ENCODE measurements around the gene NDST1. TPM values are rescaled to one million over a fixed set of nuclear protein-coding genes. Genes with fewer than 3 reads are reported as not detected.

Gene NDST1
- polyA plus RNA-seq, 2 of the 4 experiments (the other 2 are of a cell fraction) = 24.4 to 50.8 TPM

DNA sequence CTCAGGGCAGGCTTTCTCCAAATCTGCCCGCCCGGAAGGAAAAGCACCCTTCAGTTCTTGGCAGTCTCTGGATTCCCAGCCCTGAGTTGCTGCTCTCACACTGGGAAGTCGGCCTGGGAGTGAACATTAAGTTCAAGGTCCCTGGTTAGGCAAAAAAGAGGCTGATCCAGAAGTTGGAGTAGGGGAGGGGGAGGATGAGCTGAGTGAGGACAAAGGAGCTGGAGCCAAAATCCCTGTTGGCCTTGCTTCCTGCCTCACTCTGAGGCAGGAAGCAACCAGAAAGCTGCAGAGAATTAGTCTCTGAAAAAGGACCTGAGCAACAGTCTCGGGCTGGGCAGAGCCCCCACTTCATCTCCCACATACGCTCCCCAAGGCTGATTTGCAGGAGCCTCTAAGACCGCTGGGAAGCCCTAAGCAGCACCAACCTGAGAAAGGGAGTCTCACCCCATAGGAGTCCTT is 43.3 kb upstream of the NDST1 start:
- DNase-seq (ENCODE audit: low read depth in 1 of 2, low spot score in 1 of 2) = no peak
- POLR2A ChIA-PET = interaction anchor here (0.7 kb wide), 1 partner anchor 15 kb away, joined by 4 read pairs; no protein-coding TSS in a partner anchor
- WGBS (ENCODE audit: missing lambda C conversion rate) = 68% methylated on average over 6 of the region's 6 CpGs

DNA sequence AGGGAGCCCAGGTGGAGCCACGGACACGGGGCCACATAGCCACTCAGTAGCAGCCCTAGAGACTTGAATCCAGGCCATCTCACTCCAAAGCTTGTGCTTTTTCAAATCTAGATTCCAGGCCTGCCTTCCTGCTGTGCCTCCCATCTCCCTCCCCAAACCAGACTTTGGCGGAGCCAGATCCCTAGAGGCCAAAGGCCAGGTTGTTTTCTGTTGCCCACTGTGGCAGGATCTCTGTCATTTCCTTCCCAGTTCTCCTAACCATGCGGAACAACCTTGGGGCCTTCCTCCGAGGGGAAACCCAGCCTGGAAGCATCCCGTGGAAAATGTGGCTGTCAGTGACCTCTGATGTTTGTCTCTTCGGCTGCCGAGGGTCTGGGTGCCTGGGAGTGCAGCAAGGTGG is 42.0 kb upstream of the NDST1 start:
- peak overlapping the region in 1 of 2 experiments; percentile 79; a peak in 3 of 6 replicates for H3K27ac ChIP-seq

More for the DNA sequence above, 43.3 kb upstream of the NDST1 start:
- FAIRE-seq = no peak
- no peak for TF ChIP-seq RNF2 (IDR thresholded peaks at IDR 0.05; ENCODE audit: borderline replicate concordance, low read depth)
- Histone ChIP-seq H3K27ac (peak overlapping the region; percentile 3 to 79; a peak in 4 of 6 replicates), H3K4me3 (no peak overlapping the region), H3K4me1 (peaks cover 53% of the 10 kb centered on the region), H3K4me2 (no peak overlapping the region), H3K9me3 (no peaks in the 10 kb centered on the region)
- ATAC-seq = peak in 1 of 2 experiments; percentile 10; a peak in 2 of 6 replicates
- CTCF ChIA-PET = interaction anchor here (0.6 to 13.5 kb wide), 8 partner anchors 9 to 315 kb away, joined by 3 to 211 read pairs (median 6); no protein-coding TSS in a partner anchor

DNA sequence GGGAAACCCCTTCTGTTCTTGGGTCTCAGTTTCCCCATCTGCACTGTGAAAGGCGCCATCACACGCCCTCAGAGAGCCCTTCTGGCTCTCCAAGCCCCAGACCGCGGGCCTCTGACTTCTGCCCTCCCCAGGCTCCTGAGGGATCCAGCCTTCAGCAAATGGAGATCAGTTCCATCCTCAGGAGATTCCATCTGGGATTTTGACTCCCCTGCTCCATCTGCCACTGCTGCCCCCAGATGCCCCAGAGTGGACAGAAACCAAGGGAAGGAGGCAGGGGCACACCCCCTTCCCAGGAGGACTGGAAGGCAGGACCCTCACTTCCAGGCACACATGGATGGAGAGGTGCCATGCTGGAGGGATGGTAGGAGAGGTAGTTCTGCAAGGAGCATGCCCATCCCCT is 39.7 kb upstream of the NDST1 start:
- no peak overlapping the region for H3K4me2 ChIP-seq
- DNase-seq (ENCODE audit: low read depth in 1 of 2, low spot score in 1 of 2) (no peak), FAIRE-seq (no peak), ATAC-seq (no peak)
- WGBS (ENCODE audit: missing lambda C conversion rate) = 90% methylated on average over 4 of the region's 4 CpGs
- peak overlapping the region; percentile 12 to 96; a peak in 4 of 6 replicates for H3K27ac ChIP-seq
- no peaks in the 10 kb centered on the region for H3K9me3 ChIP-seq
- TF ChIP-seq, protein P1, sequence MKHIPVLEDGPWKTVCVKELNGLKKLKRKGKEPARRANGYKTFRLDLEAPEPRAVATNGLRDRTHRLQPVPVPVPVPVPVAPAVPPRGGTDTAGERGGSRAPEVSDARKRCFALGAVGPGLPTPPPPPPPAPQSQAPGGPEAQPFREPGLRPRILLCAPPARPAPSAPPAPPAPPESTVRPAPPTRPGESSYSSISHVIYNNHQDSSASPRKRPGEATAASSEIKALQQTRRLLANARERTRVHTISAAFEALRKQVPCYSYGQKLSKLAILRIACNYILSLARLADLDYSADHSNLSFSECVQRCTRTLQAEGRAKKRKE (CRISPR knock-in tag; IDR thresholded peaks at IDR 0.05; ENCODE audit: low read depth) = no peak
- no peak for TF ChIP-seq BHLHE40 (IDR thresholded peaks at IDR 0.05; ENCODE audit: low read depth, low read length)
- no peak for TF ChIP-seq JUN (IDR thresholded peaks at IDR 0.05)
- no peak for TF ChIP-seq MAFK (IDR thresholded peaks at IDR 0.05; ENCODE audit: partially characterized antibody)
- TF ChIP-seq HEYL (CRISPR knock-in tag; IDR thresholded peaks at IDR 0.05) = no peak
- no peak for TF ChIP-seq TFCP2L1 (CRISPR knock-in tag; IDR thresholded peaks at IDR 0.05)
- TF ChIP-seq ZC3H11A (IDR thresholded peaks at IDR 0.05) = no peak
- no peak for TF ChIP-seq SREBF2 (IDR thresholded peaks at IDR 0.05)
- TF ChIP-seq, protein P2, sequence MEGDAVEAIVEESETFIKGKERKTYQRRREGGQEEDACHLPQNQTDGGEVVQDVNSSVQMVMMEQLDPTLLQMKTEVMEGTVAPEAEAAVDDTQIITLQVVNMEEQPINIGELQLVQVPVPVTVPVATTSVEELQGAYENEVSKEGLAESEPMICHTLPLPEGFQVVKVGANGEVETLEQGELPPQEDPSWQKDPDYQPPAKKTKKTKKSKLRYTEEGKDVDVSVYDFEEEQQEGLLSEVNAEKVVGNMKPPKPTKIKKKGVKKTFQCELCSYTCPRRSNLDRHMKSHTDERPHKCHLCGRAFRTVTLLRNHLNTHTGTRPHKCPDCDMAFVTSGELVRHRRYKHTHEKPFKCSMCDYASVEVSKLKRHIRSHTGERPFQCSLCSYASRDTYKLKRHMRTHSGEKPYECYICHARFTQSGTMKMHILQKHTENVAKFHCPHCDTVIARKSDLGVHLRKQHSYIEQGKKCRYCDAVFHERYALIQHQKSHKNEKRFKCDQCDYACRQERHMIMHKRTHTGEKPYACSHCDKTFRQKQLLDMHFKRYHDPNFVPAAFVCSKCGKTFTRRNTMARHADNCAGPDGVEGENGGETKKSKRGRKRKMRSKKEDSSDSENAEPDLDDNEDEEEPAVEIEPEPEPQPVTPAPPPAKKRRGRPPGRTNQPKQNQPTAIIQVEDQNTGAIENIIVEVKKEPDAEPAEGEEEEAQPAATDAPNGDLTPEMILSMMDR (IDR thresholded peaks at IDR 0.05) = no peak
- TF ChIP-seq FOXS1 (CRISPR knock-in tag; IDR thresholded peaks at IDR 0.05) = no peak
- TF ChIP-seq ZSCAN20 (CRISPR knock-in tag; IDR thresholded peaks at IDR 0.05) = no peak
- no peak for TF ChIP-seq PHF8 (IDR thresholded peaks at IDR 0.05; ENCODE audit: borderline replicate concordance, low read depth)
- TF ChIP-seq KDM5A (IDR thresholded peaks at IDR 0.05) = no peak
- TF ChIP-seq NPAS2 (CRISPR knock-in tag; IDR thresholded peaks at IDR 0.05; ENCODE audit: borderline replicate concordance) = no peak
- TF ChIP-seq GATA3 (IDR thresholded peaks at IDR 0.05; ENCODE audit: borderline replicate concordance) = no peak
- TF ChIP-seq, protein P3, sequence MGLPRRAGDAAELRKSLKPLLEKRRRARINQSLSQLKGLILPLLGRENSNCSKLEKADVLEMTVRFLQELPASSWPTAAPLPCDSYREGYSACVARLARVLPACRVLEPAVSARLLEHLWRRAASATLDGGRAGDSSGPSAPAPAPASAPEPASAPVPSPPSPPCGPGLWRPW (IDR thresholded peaks at IDR 0.05) = no peak
- TF ChIP-seq CHD2 (IDR thresholded peaks at IDR 0.05; ENCODE audit: low read length, partially characterized antibody) = no peak
- ChIA-PET POLR2A (interaction anchor here (0.6 kb wide), 1 partner anchor 288 kb away, joined by 5 read pairs; no protein-coding TSS in a partner anchor), CTCF (interaction anchor here (1.4 to 13.5 kb wide), 3 partner anchors 9 to 61 kb away, joined by 8 to 211 read pairs (median 9); no protein-coding TSS in a partner anchor)
- peaks cover 62% of the 10 kb centered on the region for H3K4me1 ChIP-seq
- H3K4me3 ChIP-seq = no peak overlapping the region

More for the DNA sequence above, 42.0 kb upstream of the NDST1 start:
- ChIA-PET CTCF (interaction anchor here (0.9 to 13.5 kb wide), 5 partner anchors 16 to 94 kb away, joined by 3 to 211 read pairs (median 5); no protein-coding TSS in a partner anchor), POLR2A (no interaction called here)
- FAIRE-seq (no peak), ATAC-seq (no peak), DNase-seq (ENCODE audit: low read depth in 1 of 2, low spot score in 1 of 2) (no peak)
- TF ChIP-seq RFX5 (IDR thresholded peaks at IDR 0.05) (no peak), NPAS2 (CRISPR knock-in tag; IDR thresholded peaks at IDR 0.05; ENCODE audit: borderline replicate concordance) (no peak), HEYL (CRISPR knock-in tag; IDR thresholded peaks at IDR 0.05) (no peak)
- Histone ChIP-seq H3K4me3 (no peak overlapping the region), H3K4me2 (no peak overlapping the region), H3K4me1 (peaks cover 59% of the 10 kb centered on the region), H3K9me3 (no peaks in the 10 kb centered on the region)
- 83% methylated on average over 8 of the region's 8 CpGs for WGBS (ENCODE audit: missing lambda C conversion rate)
